Gastrocnemius medialis (tissue), 4 donors: ENCODE results near the gene CDH4.

Source experiments
- POLR2A ChIP-seq, 2 donors: fragments of 450-650 bp; IDR thresholded peaks; one replicate each; pipeline ENCODE4 v1.6.1; 2017; ENCODE audit warnings: antibody characterized with exemption in 2 of 2, mild to moderate bottlenecking in 2 of 2, moderate library complexity in 2 of 2
- TF ChIP-seq, protein P1 (sequence below), 5 experiments: fragments of 450-650 bp in 3 of 5; fragments of 200-600 bp in 2 of 5; sonication (generic) in 2 of 5; IDR thresholded peaks in 4 of 5; conservative IDR thresholded peaks in 1 of 5; 1 replicate in 4 of 5; 2 replicates in 1 of 5; pipeline ENCODE4 v1.5.1; 2016 to 2019; ENCODE audit warnings: antibody characterized with exemption in 5 of 5, mild to moderate bottlenecking in 3 of 5, moderate library complexity in 3 of 5

DNA sequence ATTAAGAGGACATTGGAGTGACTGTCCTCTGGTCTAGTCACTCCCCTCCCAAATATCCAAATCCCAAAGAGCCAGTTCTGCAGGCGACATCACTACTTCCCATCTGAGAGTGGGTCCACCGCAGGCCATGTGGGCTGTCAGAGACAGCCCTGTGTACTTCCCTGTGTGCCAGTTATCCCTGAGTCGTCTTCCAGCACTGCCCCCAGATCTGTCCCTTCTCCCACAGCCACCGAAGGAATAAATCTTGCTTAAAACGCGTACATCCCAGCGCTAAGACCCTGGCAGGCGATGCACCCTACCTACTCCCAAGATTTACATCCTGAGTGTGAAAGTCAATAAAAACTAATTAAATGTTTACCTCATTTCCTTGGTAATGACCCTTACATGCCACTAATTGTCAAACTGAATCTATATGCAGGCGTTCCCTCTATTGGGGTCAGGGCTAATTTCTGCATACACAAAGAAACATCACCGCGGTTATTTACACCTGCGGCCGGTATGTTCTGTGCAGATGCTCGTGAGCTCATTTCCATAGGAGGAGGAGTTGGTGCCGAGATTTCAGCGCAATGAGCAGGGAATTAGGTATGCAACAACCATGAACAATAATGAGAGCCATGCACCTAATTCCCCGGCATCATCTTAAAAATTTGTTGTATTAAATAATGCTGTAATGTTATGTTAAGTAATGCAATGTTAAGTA lies 31.3 kb upstream of the CDH4 start:
- TF ChIP-seq POLR2A (IDR thresholded peaks at IDR 0.05): no peak
- TF ChIP-seq, protein P1, sequence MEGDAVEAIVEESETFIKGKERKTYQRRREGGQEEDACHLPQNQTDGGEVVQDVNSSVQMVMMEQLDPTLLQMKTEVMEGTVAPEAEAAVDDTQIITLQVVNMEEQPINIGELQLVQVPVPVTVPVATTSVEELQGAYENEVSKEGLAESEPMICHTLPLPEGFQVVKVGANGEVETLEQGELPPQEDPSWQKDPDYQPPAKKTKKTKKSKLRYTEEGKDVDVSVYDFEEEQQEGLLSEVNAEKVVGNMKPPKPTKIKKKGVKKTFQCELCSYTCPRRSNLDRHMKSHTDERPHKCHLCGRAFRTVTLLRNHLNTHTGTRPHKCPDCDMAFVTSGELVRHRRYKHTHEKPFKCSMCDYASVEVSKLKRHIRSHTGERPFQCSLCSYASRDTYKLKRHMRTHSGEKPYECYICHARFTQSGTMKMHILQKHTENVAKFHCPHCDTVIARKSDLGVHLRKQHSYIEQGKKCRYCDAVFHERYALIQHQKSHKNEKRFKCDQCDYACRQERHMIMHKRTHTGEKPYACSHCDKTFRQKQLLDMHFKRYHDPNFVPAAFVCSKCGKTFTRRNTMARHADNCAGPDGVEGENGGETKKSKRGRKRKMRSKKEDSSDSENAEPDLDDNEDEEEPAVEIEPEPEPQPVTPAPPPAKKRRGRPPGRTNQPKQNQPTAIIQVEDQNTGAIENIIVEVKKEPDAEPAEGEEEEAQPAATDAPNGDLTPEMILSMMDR (IDR thresholded peaks at IDR 0.05 in 4 of 5, conservative IDR thresholded peaks at IDR 0.05 in 1 of 5): no peak
